GM23338 (cell line): ENCODE measurements around the gene KRTAP1-4. TPM values are rescaled to one million over a fixed set of nuclear protein-coding genes. Genes with fewer than 3 reads are reported as not detected.

Experiments used
- ATAC-seq: fragments of 200-7000 bp; cut with Tn5 transposase; 3 replicates; pipeline ENCODE4 v1.9.1; 2020
- DNase-seq: peaks from one replicate; pipeline ENCODE4 v3.0.0-alpha.2; 2015; ENCODE audit warnings: low spot score
- H2AFZ ChIP-seq: fragments of 200-600 bp; sonication (generic); 2 replicates; pipeline ENCODE4 v1.8.0; 2016; ENCODE audit warnings: antibody characterized with exemption, mild to moderate bottlenecking, moderate library complexity
- H3F3A ChIP-seq: fragments of 200-600 bp; sonication (generic); replicated peaks from 2 replicates; pipeline ENCODE4 v1.8.0; 2017; ENCODE audit warnings: antibody characterized with exemption, mixed run types, low read depth
- H3K27ac ChIP-seq: fragments of 200-600 bp; sonication (generic); 2 replicates; pipeline ENCODE4 v1.6.1; 2016; ENCODE audit warnings: low read depth
- H3K27me3 ChIP-seq: fragments of 200-600 bp; sonication (generic); 2 replicates; pipeline ENCODE4 v1.8.0; 2016; ENCODE audit warnings: mild to moderate bottlenecking, mixed run types, moderate library complexity; ENCODE audit not compliant: insufficient read depth
- H3K36me3 ChIP-seq: fragments of 200-600 bp; sonication (generic); 2 replicates; pipeline ENCODE4 v1.8.0; 2016; ENCODE audit warnings: mild to moderate bottlenecking; ENCODE audit not compliant: insufficient read depth
- H3K4me1 ChIP-seq: fragments of 200-600 bp; sonication (generic); 2 replicates; pipeline ENCODE4 v1.8.0; 2016; ENCODE audit warnings: mild to moderate bottlenecking, moderate library complexity; ENCODE audit not compliant: insufficient read depth
- H3K4me2 ChIP-seq: fragments of 200-600 bp; sonication (generic); 2 replicates; pipeline ENCODE4 v1.7.1; 2017; ENCODE audit warnings: mixed run types
- H3K4me3 ChIP-seq: fragments of 200-600 bp; sonication (generic); 2 replicates; pipeline ENCODE4 v1.6.1; 2016; ENCODE audit warnings: mixed run types
- H3K79me2 ChIP-seq: fragments of 200-600 bp; sonication (generic); replicated peaks from 2 replicates; pipeline ENCODE4 v1.8.0; 2017; ENCODE audit warnings: mild to moderate bottlenecking; ENCODE audit not compliant: insufficient read depth
- H3K9me2 ChIP-seq: fragments of 200-600 bp; sonication (generic); 2 replicates; pipeline ENCODE4 v1.8.0; 2017; ENCODE audit not compliant: insufficient read depth
- H4K20me1 ChIP-seq: fragments of 200-600 bp; sonication (generic); replicated peaks from 2 replicates; pipeline ENCODE4 v1.8.0; 2017; ENCODE audit warnings: mild to moderate bottlenecking; ENCODE audit not compliant: insufficient read depth
- H3K27ac Mint-ChIP-seq: 2 replicates; pipeline ENCODE4 v1.8.0; 2020; ENCODE audit warnings: inconsistent platforms, mild to moderate bottlenecking, moderate library complexity, mixed read lengths
- H3K27me3 Mint-ChIP-seq: 3 replicates; pipeline ENCODE4 v1.8.0; 2022; ENCODE audit warnings: low read depth, mild to moderate bottlenecking, moderate library complexity, mixed read lengths, inconsistent platforms; ENCODE audit not compliant: insufficient read depth, poor library complexity
- H3K36me3 Mint-ChIP-seq: 3 replicates; pipeline ENCODE4 v1.8.0; 2021; ENCODE audit warnings: low read depth, mild to moderate bottlenecking, inconsistent platforms, moderate library complexity, mixed read lengths
- H3K4me1 Mint-ChIP-seq: 3 replicates; pipeline ENCODE4 v1.8.0; 2020; ENCODE audit warnings: mild to moderate bottlenecking, inconsistent platforms, mixed read lengths
- H3K4me3 Mint-ChIP-seq: 3 replicates; pipeline ENCODE4 v1.8.0; 2021; ENCODE audit warnings: moderate library complexity, mild to moderate bottlenecking, inconsistent platforms, mixed read lengths
- H3K9me3 Mint-ChIP-seq: 3 replicates; pipeline ENCODE4 v1.8.0; 2020; ENCODE audit warnings: moderate library complexity, mild to moderate bottlenecking, inconsistent platforms, mixed read lengths
- CREB1 ChIP-seq: fragments of 250-450 bp; sonication (Bioruptor Pico); IDR thresholded peaks from 2 replicates; pipeline ENCODE4 v1.5.0; 2020; ENCODE audit warnings: low read depth, mild to moderate bottlenecking, moderate library complexity
- EZH2 ChIP-seq: fragments of 200-600 bp; sonication (generic); IDR thresholded peaks from one replicate; pipeline ENCODE4 v1.8.0; 2017; ENCODE audit warnings: antibody characterized with exemption, mild to moderate bottlenecking, low read depth; ENCODE audit not compliant: unreplicated experiment
- EZH2phosphoT487 ChIP-seq: fragments of 200-600 bp; sonication (generic); IDR thresholded peaks from one replicate; pipeline ENCODE4 v1.8.1; 2018; ENCODE audit warnings: antibody characterized with exemption; ENCODE audit not compliant: unreplicated experiment
- JUNB ChIP-seq: IDR thresholded peaks from one replicate; pipeline ENCODE4 v1.6.1; 2016; ENCODE audit warnings: antibody characterized with exemption; ENCODE audit not compliant: unreplicated experiment
- NANOG ChIP-seq: IDR thresholded peaks from 2 replicates; pipeline ENCODE4 v1.6.1; 2016; ENCODE audit warnings: antibody characterized with exemption, borderline replicate concordance
- POLR2AphosphoS5 ChIP-seq: IDR thresholded peaks from 2 replicates; pipeline ENCODE4 v1.6.1; 2016; ENCODE audit warnings: antibody characterized with exemption, low read depth
- REST ChIP-seq: IDR thresholded peaks from one replicate; pipeline ENCODE4 v1.6.1; 2018; ENCODE audit warnings: antibody characterized with exemption; ENCODE audit not compliant: unreplicated experiment
- ZNF331 ChIP-seq: fragments of 250-450 bp; sonication (Bioruptor Pico); IDR thresholded peaks from 2 replicates; pipeline ENCODE4 v1.5.0; 2020; ENCODE audit warnings: low read depth, mild to moderate bottlenecking, moderate library complexity
- ZNF462 ChIP-seq: fragments of 250-450 bp; sonication (Bioruptor Pico); IDR thresholded peaks from 2 replicates; pipeline ENCODE4 v1.5.0; 2020; ENCODE audit warnings: mild to moderate bottlenecking, moderate library complexity
- polyA plus RNA-seq: library from polyadenylated mRNA; unstranded; fragments of >200 nt; fragmentation: Nextera tagmentation; extraction: Ambion mirVana; gene quantifications from 2 replicates; pipeline ENCODE4 v1.2.1, GENCODE V29; 2016
- total RNA-seq: library from RNA; depleted of rRNA; stranded (reverse); fragments of >200 nt; shearing (Covaris generic); gene quantifications from 2 replicates; pipeline ENCODE4 v1.2.3, GENCODE V29; 2014

Gene KRTAP1-4
- total and polyA plus RNA-seq, 2 experiments from 2014 or later: not detected

GRCh38 chr17:41018541-41018940 is 11.5 kb downstream of the KRTAP1-4 start:
- Histone ChIP-seq H3K27me3 (no peaks in the 10 kb centered on the region), H3K36me3 (no peaks in the 10 kb centered on the region), H3F3A (no peaks in the 10 kb centered on the region), H2AFZ (peak overlapping the region; percentile 52; the same call in 1 of the 2 replicates), H3K4me3 (no peak overlapping the region), H4K20me1 (no peaks in the 10 kb centered on the region), H3K4me1 (no peaks in the 10 kb centered on the region), H3K79me2 (no peaks in the 10 kb centered on the region), H3K4me2 (no peak overlapping the region), H3K9me2 (no peaks in the 10 kb centered on the region), H3K27ac (no peak overlapping the region)
- Mint-ChIP-seq H3K27ac (peak overlapping the region; percentile 32; the same call in 1 of the 2 replicates), H3K4me1 (no peaks in the 10 kb centered on the region), H3K36me3 (no peaks in the 10 kb centered on the region), H3K9me3 (no peaks in the 10 kb centered on the region), H3K4me3 (no peak overlapping the region), H3K27me3 (no peaks in the 10 kb centered on the region)
- ATAC-seq (no peak), DNase-seq (no peak)
- TF ChIP-seq POLR2AphosphoS5: no peak
- TF ChIP-seq ZNF331 (CRISPR knock-in tag): no peak
- no peak for TF ChIP-seq ZNF462 (CRISPR knock-in tag)
- TF ChIP-seq JUNB: no peak
- no peak for TF ChIP-seq REST
- no peak for TF ChIP-seq EZH2
- TF ChIP-seq CREB1 (CRISPR knock-in tag): no peak
- no peak for TF ChIP-seq EZH2phosphoT487
- no peak for TF ChIP-seq NANOG
